AML-193 (cell line): ENCODE results near the gene YIPF5.

Source experiments
- DNase-seq, 2 experiments: peaks; one replicate each; lab custom pipeline; 2025; lab: John Stamatoyannopoulos, UW

Gene YIPF5

GRCh38 chr5:144125163-144125726 lies 45.2 kb downstream of the YIPF5 start:
- no peak for DNase-seq

GRCh38 chr5:144122641-144123040 lies 47.8 kb downstream of the YIPF5 start:
- DNase-seq: no peak

GRCh38 chr5:144122081-144122480 lies 48.4 kb downstream of the YIPF5 start:
- DNase-seq: no peak

DNA sequence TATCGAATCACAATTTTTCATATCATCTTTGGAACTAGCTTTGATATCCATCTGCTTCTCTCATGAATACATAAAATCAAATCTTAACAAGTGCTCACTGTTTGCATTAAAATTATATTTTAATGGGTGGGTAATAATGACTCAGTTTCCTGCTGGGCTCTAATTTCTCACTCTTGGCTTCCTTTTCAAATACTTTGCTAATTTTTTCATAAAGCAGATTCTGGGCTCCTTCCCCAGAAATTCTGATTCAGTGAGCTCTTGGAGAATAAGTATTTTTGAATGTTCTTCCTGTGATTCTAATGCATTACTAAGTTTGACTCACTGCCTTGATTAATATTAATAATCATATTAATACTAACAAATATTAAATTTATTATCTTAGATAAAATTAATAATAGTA lies 48.9 kb downstream of the YIPF5 start:
- DNase-seq: no peak

DNA sequence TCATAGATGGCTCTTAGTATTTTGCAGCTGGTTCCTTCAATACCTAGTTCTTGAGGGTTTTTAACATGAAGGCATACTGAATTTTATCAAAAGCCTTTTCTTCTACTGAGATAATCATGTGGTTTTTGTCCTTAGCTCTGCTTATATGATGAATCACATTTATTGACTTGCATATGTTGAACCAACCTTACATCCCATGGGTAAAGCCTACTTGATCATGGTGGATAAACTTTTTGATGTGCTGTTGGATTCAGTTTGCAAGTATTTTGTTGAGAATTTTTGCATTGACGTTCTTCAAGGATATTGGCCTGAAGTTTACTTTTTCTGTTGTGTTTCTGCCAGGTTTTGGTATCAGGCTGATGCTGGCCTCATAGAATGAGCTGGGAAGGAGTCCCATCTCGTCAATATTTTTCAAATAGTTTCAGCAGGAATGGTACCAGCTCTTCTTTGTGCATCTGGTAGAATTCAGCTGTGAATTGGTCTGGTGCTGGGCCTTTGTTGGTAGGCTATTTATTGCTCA lies 49.7 kb downstream of the YIPF5 start:
- no peak for DNase-seq

DNA sequence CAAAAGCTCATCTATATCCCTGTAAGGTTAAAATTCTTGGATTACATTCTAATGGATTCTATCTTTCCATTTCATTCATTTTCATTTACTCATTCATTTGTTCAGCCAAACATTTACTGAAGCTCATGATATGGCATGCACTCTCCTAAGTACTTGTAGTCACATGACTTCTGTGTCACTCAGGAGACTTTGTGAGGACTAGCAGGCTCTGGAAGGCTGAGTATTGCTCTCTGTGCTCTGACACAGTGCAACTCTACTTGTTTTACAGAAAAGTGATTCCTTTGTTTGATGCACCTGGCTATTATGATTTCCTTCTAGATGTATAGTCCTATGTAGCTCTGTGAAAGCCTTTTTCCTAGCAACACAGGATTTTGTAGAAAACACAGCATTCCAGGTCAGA lies 53.0 kb downstream of the YIPF5 start:
- DNase-seq: no peak

DNA sequence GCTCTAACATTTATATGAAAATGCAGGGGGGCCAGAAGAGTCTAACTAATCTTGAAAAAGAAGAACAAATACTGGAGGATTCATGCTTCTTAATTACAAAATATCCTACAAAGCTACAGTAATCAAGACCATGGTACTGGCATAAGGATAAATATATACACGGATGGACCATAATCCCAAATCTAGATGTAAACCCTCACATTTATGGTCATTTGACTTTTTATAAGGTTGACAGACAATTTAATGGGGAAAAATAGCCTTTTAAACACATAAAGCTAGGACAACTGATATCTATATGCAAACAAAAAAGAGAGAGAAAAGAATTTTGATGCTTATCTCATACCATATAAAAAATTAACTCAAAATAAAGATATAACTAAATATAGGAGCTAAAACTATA lies 55.9 kb downstream of the YIPF5 start:
- no peak for DNase-seq
